Keratinocyte (primary cell): ENCODE results near the gene XRN2. TPM values are rescaled to one million over a fixed set of nuclear protein-coding genes. Genes with fewer than 3 reads are reported as not detected.

ENCODE experiments used
- DNase-seq: peaks from one replicate; pipeline ENCODE4 v3.0.0-alpha.2; 2011; ENCODE audit warnings: low read depth, missing footprints, low spot score
- FAIRE-seq: peaks from 2 replicates; lab custom pipeline; 2011; peaks lifted over from hg19 to GRCh38; lab: Jason Lieb, UNC
- H2AFZ ChIP-seq: 2 replicates; pipeline ENCODE4 v1.6.0; 2012; ENCODE audit warnings: low read length, control low read depth, inconsistent platforms; ENCODE audit not compliant: control insufficient read depth
- H3K27ac ChIP-seq: 2 replicates; pipeline ENCODE4 v1.5.1; 2011; ENCODE audit warnings: low read length; ENCODE audit not compliant: control insufficient read depth, insufficient read depth
- H3K27me3 ChIP-seq: 3 replicates; pipeline ENCODE4 v1.6.0; 2011; ENCODE audit warnings: low read length; ENCODE audit not compliant: control insufficient read depth, insufficient read depth; ENCODE audit errors: extremely low read depth
- H3K36me3 ChIP-seq, 2 experiments: 2 replicates in 1 of 2; 3 replicates in 1 of 2; pipeline ENCODE4 v1.5.1; 2011; ENCODE audit warnings: low read length in 2 of 2, mild to moderate bottlenecking in 1 of 2; ENCODE audit not compliant: control insufficient read depth in 2 of 2, insufficient read depth in 2 of 2; ENCODE audit errors: extremely low read depth in 1 of 2
- H3K4me1 ChIP-seq: 3 replicates; pipeline ENCODE4 v1.5.1; 2011; ENCODE audit warnings: low read length; ENCODE audit not compliant: control insufficient read depth, insufficient read depth; ENCODE audit errors: extremely low read depth
- H3K4me2 ChIP-seq: 3 replicates; pipeline ENCODE4 v1.6.0; 2011; ENCODE audit warnings: low read depth, low read length; ENCODE audit not compliant: control insufficient read depth, insufficient read depth; ENCODE audit errors: extremely low read depth
- H3K4me3 ChIP-seq, 3 experiments: fragments of 200-600 bp in 1 of 3; sonication (generic) in 1 of 3; 2 replicates in 2 of 3; 3 replicates in 1 of 3; pipeline ENCODE4 v1.5.1; 2011 to 2016; ENCODE audit warnings: low read length in 3 of 3, mild to moderate bottlenecking in 3 of 3, control low read depth in 2 of 3, inconsistent platforms in 1 of 3, low read depth in 1 of 3, mixed read lengths in 1 of 3, mixed run types in 1 of 3, moderate library complexity in 1 of 3; ENCODE audit not compliant: control insufficient read depth in 2 of 3, insufficient read depth in 2 of 3; ENCODE audit errors: extremely low read depth in 1 of 3
- H3K79me2 ChIP-seq: 2 replicates; pipeline ENCODE4 v1.6.0; 2012; ENCODE audit warnings: low read length; ENCODE audit not compliant: control insufficient read depth, insufficient read depth
- H3K9ac ChIP-seq: 3 replicates; pipeline ENCODE4 v1.6.0; 2011; ENCODE audit warnings: low read length; ENCODE audit not compliant: control insufficient read depth, insufficient read depth; ENCODE audit errors: extremely low read depth
- H3K9me1 ChIP-seq: 3 replicates; pipeline ENCODE4 v1.6.0; 2011; ENCODE audit warnings: low read length; ENCODE audit not compliant: control insufficient read depth, insufficient read depth; ENCODE audit errors: extremely low read depth
- H3K9me3 ChIP-seq: 2 replicates; pipeline ENCODE4 v1.5.1; 2012; ENCODE audit warnings: low read depth, low read length; ENCODE audit not compliant: control insufficient read depth
- H4K20me1 ChIP-seq: 3 replicates; pipeline ENCODE4 v1.6.0; 2011; ENCODE audit warnings: low read length; ENCODE audit not compliant: control insufficient read depth, insufficient read depth; ENCODE audit errors: extremely low read depth
- EZH2 ChIP-seq: IDR thresholded peaks from one replicate; pipeline ENCODE4 v1.6.1; 2012; ENCODE audit warnings: inconsistent platforms, mild to moderate bottlenecking, low read length, moderate library complexity
- dilution Hi-C: fragments of 300-500 bp; cut with MboI; formaldehyde crosslinking; loops from one replicate; pipeline ENCODE4 v1.7.0; 2020; ENCODE audit warnings: low sequenced_read_pairs; ENCODE audit not compliant: extremely low pct_ligation_motif_present
- polyA plus RNA-seq, 5 experiments: library from polyadenylated mRNA; depleted of rRNA in 3 of 5; stranded (reverse) in 3 of 5; stranded (forward) in 1 of 5; unstranded in 1 of 5; fragments of >200 nt; gene quantifications; 1 replicate in 1 of 5; 2 replicates in 3 of 5; 3 replicates in 1 of 5; pipeline versions ENCODE4 v1.2.1 to v1.2.3, GENCODE V29; 2011 to 2012; ENCODE audit warnings: missing spikeins in 2 of 5, low read depth in 1 of 5, low replicate concordance in 1 of 5
- TF ChIP-seq, protein P1 (sequence below), 3 experiments: IDR thresholded peaks in 1 of 3; conservative IDR thresholded peaks in 1 of 3; optimal IDR thresholded peaks in 1 of 3; 2 replicates in 2 of 3; 3 replicates in 1 of 3; pipeline versions ENCODE3 to v1.5.1; 2011; ENCODE audit warnings: low read length in 3 of 3, mild to moderate bottlenecking in 3 of 3, moderate library complexity in 2 of 3, control low read depth in 1 of 3, inconsistent platforms in 1 of 3; ENCODE audit not compliant: insufficient read depth in 2 of 3; ENCODE audit errors: extremely low read depth in 1 of 3

XRN2 gene
- polyA plus RNA-seq, 1 donor (not counting 4 experiments of a cell fraction or from before 2014, with no cell fraction given): 85.8 TPM

DNA sequence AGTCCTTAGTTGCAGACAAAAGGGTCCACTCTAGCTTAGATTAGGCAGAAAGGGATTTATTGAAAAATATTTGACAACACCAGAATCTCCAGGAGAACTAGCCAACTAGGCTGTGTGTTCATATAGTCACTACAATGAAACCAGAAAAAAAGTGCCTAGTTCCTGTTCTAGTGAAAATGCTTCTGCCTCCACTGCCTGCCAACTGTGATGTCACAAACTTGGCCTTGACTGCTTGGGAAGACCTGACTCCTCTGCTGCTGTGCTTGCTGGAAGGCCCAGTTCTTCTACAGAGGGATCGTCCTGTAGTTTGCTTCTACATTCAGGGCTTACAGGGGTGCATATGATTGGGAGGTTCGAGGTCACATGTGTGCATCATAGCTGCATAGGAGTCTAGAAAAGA lies 40.3 kb upstream of the XRN2 start:
- Histone ChIP-seq H3K27ac (no peak overlapping the region), H3K4me2 (no peak overlapping the region), H3K9me3 (peaks cover 2% of the 10 kb centered on the region), H3K9ac (no peak overlapping the region), H2AFZ (no peak overlapping the region), H3K9me1 (no peaks in the 10 kb centered on the region), H3K27me3 (peaks cover 3% of the 10 kb centered on the region), H3K79me2 (no peaks in the 10 kb centered on the region), H3K4me3 (no peak overlapping the region), H4K20me1 (no peaks in the 10 kb centered on the region), H3K36me3 (no peaks in the 10 kb centered on the region), H3K4me1 (no peaks in the 10 kb centered on the region)
- no peak for TF ChIP-seq EZH2
- TF ChIP-seq, protein P1, sequence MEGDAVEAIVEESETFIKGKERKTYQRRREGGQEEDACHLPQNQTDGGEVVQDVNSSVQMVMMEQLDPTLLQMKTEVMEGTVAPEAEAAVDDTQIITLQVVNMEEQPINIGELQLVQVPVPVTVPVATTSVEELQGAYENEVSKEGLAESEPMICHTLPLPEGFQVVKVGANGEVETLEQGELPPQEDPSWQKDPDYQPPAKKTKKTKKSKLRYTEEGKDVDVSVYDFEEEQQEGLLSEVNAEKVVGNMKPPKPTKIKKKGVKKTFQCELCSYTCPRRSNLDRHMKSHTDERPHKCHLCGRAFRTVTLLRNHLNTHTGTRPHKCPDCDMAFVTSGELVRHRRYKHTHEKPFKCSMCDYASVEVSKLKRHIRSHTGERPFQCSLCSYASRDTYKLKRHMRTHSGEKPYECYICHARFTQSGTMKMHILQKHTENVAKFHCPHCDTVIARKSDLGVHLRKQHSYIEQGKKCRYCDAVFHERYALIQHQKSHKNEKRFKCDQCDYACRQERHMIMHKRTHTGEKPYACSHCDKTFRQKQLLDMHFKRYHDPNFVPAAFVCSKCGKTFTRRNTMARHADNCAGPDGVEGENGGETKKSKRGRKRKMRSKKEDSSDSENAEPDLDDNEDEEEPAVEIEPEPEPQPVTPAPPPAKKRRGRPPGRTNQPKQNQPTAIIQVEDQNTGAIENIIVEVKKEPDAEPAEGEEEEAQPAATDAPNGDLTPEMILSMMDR (optimal IDR thresholded peaks at IDR 0.05 in 1 of 3, IDR thresholded peaks at IDR 0.05 in 1 of 3, conservative IDR thresholded peaks at IDR 0.05 in 1 of 3; ENCODE audit: extremely low read depth in 1 of 3, insufficient read depth in 2 of 3, low read length in 3 of 3): no peak
- FAIRE-seq (no peak), DNase-seq (no peak)
- dilution Hi-C loops: no loop called here

DNA sequence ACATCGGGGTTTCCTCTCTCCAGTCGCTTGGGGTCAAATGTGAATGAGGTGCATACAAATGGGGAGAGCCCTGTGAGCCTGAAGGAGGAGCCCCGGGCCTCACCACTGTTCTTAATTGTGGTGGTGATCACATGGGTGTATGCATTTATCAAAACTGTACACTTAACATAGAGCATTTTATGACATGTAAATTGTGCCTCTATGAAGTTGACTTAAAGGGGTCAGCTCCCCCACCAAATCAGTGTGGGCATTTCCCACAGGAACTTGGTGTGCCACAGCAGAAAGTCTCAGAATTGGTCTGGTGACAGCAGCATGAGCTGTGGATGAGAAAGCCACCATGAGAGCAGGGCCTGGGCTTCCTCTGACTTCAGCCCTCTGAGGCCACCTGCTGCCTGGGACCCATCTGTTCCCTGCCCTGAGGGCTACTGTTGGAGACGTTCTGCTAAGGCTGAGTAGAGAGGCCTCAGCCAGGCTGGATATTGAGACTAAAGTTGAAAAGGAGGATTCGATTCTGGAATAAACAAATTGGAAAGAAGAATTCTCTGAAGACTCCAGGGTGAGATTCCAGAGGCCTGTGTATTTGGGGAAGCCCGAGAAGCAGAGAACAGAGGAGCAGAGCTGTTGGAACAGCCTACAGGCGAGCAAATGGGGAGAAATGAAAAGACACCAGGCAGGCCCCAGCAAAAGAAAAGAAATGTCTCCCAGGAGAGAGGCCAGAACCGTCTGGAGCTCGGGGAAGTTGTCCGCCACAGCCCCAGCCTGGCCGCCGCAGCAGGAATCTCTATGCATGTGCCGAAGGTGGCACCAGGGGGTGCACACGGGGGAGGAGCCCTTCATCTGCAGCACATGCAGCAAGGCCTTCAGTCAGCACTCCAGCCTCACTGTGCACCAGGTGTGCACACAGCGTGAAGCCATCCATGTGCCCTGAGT lies 37.6 kb upstream of the XRN2 start:
- H3K9me1 ChIP-seq: no peaks in the 10 kb centered on the region
- H3K36me3 ChIP-seq: no peaks in the 10 kb centered on the region
- TF ChIP-seq EZH2: no peak
- TF ChIP-seq, protein P1 (optimal IDR thresholded peaks at IDR 0.05 in 1 of 3, IDR thresholded peaks at IDR 0.05 in 1 of 3, conservative IDR thresholded peaks at IDR 0.05 in 1 of 3; ENCODE audit: extremely low read depth in 1 of 3, insufficient read depth in 2 of 3, low read length in 3 of 3): no peak
- no peak overlapping the region for H3K9ac ChIP-seq
- H3K4me2 ChIP-seq: no peak overlapping the region
- H3K27me3 ChIP-seq: peaks cover 3% of the 10 kb centered on the region
- DNase-seq (no peak), FAIRE-seq (no peak)
- peaks cover 2% of the 10 kb centered on the region for H3K9me3 ChIP-seq
- no peaks in the 10 kb centered on the region for H3K4me1 ChIP-seq
- H3K27ac ChIP-seq: no peak overlapping the region
- dilution Hi-C loops: no loop called here
- H3K4me3 ChIP-seq: no peak overlapping the region
- H4K20me1 ChIP-seq: no peaks in the 10 kb centered on the region
- no peaks in the 10 kb centered on the region for H3K79me2 ChIP-seq
- H2AFZ ChIP-seq: no peak overlapping the region
